K562 (cell line): ENCODE data around the gene CD47. TPM values are rescaled to one million over a fixed set of nuclear protein-coding genes. Genes with fewer than 3 reads are reported as not detected.
A peak's percentile ranks its signal among the peaks of the same experiment; 100 is the strongest.

ENCODE experiments used
- CUX1 ChIP-seq: fragments of 200-800 bp; sonication (Bioruptor generic); IDR thresholded peaks from 2 replicates; pipeline ENCODE4 v1.6.1; 2016; ENCODE audit warnings: missing genetic modification characterization, missing compliant biosample characterization
- HSF4 ChIP-seq: fragments of 250-450 bp; sonication (Bioruptor Pico); IDR thresholded peaks from 2 replicates; pipeline ENCODE4 v2.1.2; 2022; ENCODE audit warnings: mild to moderate bottlenecking, moderate library complexity, borderline replicate concordance
- NFXL1 ChIP-seq: fragments of 450-650 bp; formaldehyde crosslinking; IDR thresholded peaks from 2 replicates; pipeline ENCODE4 v1.4.0; 2021; ENCODE audit warnings: mild to moderate bottlenecking
- NR2F6 ChIP-seq: fragments of 450-650 bp; formaldehyde crosslinking; IDR thresholded peaks from 2 replicates; pipeline ENCODE4 v1.4.0; 2020; ENCODE audit warnings: mild to moderate bottlenecking
- PURB ChIP-seq: sonication (generic); formaldehyde crosslinking; IDR thresholded peaks from 2 replicates; pipeline ENCODE4 v1.9.0; 2021; ENCODE audit warnings: low read depth, mild to moderate bottlenecking, missing genetic modification reagents
- SFPQ ChIP-seq: fragments of 200-400 bp; formaldehyde crosslinking; IDR thresholded peaks from 2 replicates; pipeline ENCODE4 v1.6.1; 2017; ENCODE audit warnings: mild to moderate bottlenecking, low read depth, low read length, moderate library complexity
- SMAD1 ChIP-seq: fragments of 150-350 bp; IDR thresholded peaks from 2 replicates; pipeline ENCODE4 v1.6.1; 2014; ENCODE audit warnings: low read length, low read depth; ENCODE audit not compliant: partially characterized antibody
- SP2 ChIP-seq: IDR thresholded peaks from 2 replicates; pipeline ENCODE4 v1.6.1; 2011; ENCODE audit warnings: mild to moderate bottlenecking, low read depth, low read length, moderate library complexity; ENCODE audit not compliant: poor library complexity, severe bottlenecking; ENCODE audit errors: extremely low read depth
- THRAP3 ChIP-seq: fragments of 450-650 bp; IDR thresholded peaks from 2 replicates; pipeline ENCODE4 v1.6.1; 2016; ENCODE audit warnings: mild to moderate bottlenecking, inconsistent platforms, borderline replicate concordance
- TRIM25 ChIP-seq: fragments of 450-650 bp; IDR thresholded peaks from 2 replicates; pipeline ENCODE4 v1.7.0; 2016; ENCODE audit warnings: borderline replicate concordance
- ZMIZ1 ChIP-seq, 2 experiments: fragments of 150-350 bp in 1 of 2; IDR thresholded peaks; 2 replicates each; pipeline ENCODE4 v1.6.1; 2012 to 2016; ENCODE audit warnings: low read depth in 2 of 2, low read length in 2 of 2, mild to moderate bottlenecking in 1 of 2, moderate library complexity in 1 of 2
- ZNF644 ChIP-seq: fragments of 200-800 bp; sonication (Bioruptor generic); IDR thresholded peaks from 2 replicates; pipeline ENCODE4 v1.6.1; 2016; ENCODE audit warnings: low read depth, missing genetic modification characterization, missing compliant biosample characterization
- ZNF780A ChIP-seq: fragments of 250-450 bp; sonication (Bioruptor Pico); IDR thresholded peaks from 2 replicates; pipeline ENCODE4 v1.5.0; 2021; ENCODE audit warnings: mild to moderate bottlenecking
- ZNF830 ChIP-seq: fragments of 250-450 bp; sonication (Bioruptor Pico); IDR thresholded peaks from 2 replicates; pipeline ENCODE4 v1.5.0; 2021; ENCODE audit warnings: mild to moderate bottlenecking
- polyA plus RNA-seq, 8 experiments: library from polyadenylated mRNA; depleted of rRNA in 4 of 8; stranded (reverse) in 5 of 8; unstranded in 3 of 8; fragments of >200 nt; fragmentation: Nextera tagmentation in 2 of 8; fragmentation: Illumina TruSeq in 1 of 8; extraction: Ambion mirVana in 2 of 8; extraction: Trizol in 1 of 8; gene quantifications; 2 replicates each; pipeline versions ENCODE4 v1.2.1 to v1.2.3, GENCODE V29; 2011 to 2014; ENCODE audit warnings: inconsistent platforms in 1 of 8, missing spikeins in 1 of 8
- total RNA-seq, 7 experiments: library from RNA; depleted of rRNA in 6 of 7; stranded (reverse); fragments of >200 nt in 6 of 7; fragmentation: Illumina TruSeq in 2 of 7; extraction: Trizol in 2 of 7; gene quantifications; 2 replicates each; pipeline versions ENCODE4 v1.2.1 to v1.2.3, GENCODE V29; 2011 to 2021; ENCODE audit warnings: low replicate concordance in 1 of 7

CD47 gene
- total and polyA plus RNA-seq, 9 of the 15 experiments (the other 6 are each of a cell fraction or from before 2014, with no cell fraction given), result 10.2 to 62.6 (median 36.3) TPM

- TF ChIP-seq CUX1, result peak; percentile 61; the same call in 1 of the 2 replicates
- no peak for TF ChIP-seq SFPQ
- peak; percentile 86 for TF ChIP-seq ZNF644 (tag)
- TF ChIP-seq ZMIZ1 (IDR thresholded peaks at IDR 0.05; ENCODE audit: low read depth in 2 of 2, low read length in 2 of 2), result no peak
- no peak for TF ChIP-seq THRAP3
- no peak for TF ChIP-seq NR2F6 (CRISPR knock-in tag)
- no peak for TF ChIP-seq PURB (CRISPR knock-in tag)
- no peak for TF ChIP-seq TRIM25
- TF ChIP-seq HSF4 (CRISPR knock-in tag), result no peak
- TF ChIP-seq NFXL1, result no peak
- no peak for TF ChIP-seq ZNF780A
- TF ChIP-seq SP2, result no peak
- no peak for TF ChIP-seq ZNF830 (CRISPR knock-in tag)
- TF ChIP-seq SMAD1, result no peak
Measured at GRCh38 chr3:108124337-108125152, 33.7 kb upstream of the CD47 start (continued).
